HS-27A (cell line): ENCODE results near the gene DNAH10.

Experiments used
- DNase-seq: peaks from one replicate; pipeline ENCODE4 v3.0.0-alpha.2; 2012; ENCODE audit warnings: low read depth, missing footprints

Gene DNAH10

DNA sequence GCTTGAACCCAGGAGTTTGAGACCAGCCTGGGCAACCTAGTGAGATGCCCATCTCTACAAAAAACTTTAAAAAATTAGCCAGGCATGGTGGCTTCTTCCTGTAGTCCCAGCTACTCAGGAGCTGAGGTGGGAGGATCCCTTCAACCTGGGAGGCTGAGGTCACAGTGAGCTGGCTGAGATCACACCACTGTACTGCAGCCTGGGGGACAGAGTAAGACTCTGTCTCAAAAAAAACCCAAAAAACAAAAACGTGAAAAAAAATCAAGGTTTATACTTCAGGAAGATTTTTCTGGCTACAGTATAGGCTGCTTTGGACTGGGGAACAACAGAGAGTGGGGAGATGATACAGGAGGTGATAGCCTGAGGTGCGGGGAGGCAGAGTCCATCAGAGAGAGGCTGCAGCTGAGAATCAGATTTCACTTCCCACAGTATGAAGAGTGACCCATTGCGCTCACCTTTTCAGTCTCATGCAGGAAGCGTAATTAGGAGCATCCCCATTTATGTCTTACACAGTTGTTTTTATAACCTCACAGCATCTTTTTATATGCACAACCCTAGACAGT lies 28.9 kb downstream of the DNAH10 start:
- DNase-seq = no peak

- DNase-seq = no peak
Measured at GRCh38 chr12:123794027-123794426, 31.9 kb downstream of the DNAH10 start.

GRCh38 chr12:123798518-123798917 lies 36.4 kb downstream of the DNAH10 start:
- no peak for DNase-seq

DNA sequence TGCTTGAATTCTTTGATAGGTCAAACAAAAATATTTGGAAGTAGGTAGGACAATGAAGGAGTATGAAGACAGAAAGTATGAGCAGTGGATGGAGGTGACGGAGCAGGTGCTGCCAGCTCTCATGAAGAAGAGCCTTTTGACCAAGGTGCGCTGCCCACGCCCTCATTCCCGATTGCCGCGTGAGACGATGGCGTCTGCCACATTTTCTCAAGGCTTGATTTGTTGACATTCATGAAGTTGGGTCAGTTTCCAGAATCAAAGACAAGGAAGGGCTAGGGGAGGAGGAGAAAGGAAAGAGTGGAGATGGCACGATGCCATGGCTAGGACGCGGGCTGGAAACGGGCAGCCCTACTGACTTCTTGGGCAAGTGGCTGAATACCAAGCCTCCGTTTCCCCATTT lies 37.1 kb downstream of the DNAH10 start:
- DNase-seq = no peak

- no peak for DNase-seq
Measured at GRCh38 chr12:123801573-123802178, 39.6 kb downstream of the DNAH10 start.

GRCh38 chr12:123805173-123805572 lies 43.1 kb downstream of the DNAH10 start:
- no peak for DNase-seq

GRCh38 chr12:123807002-123807401 lies 44.9 kb downstream of the DNAH10 start:
- no peak for DNase-seq

GRCh38 chr12:123807670-123808069 lies 45.6 kb downstream of the DNAH10 start:
- DNase-seq = no peak

GRCh38 chr12:123808167-123808566 lies 46.1 kb downstream of the DNAH10 start:
- DNase-seq = no peak

- DNase-seq = no peak
Measured at GRCh38 chr12:123813349-123813748, 51.2 kb downstream of the DNAH10 start.

- DNase-seq = no peak
Measured at GRCh38 chr12:123815968-123816367, 53.9 kb downstream of the DNAH10 start.

GRCh38 chr12:123816896-123817537 lies 54.9 kb downstream of the DNAH10 start:
- no peak for DNase-seq

DNA sequence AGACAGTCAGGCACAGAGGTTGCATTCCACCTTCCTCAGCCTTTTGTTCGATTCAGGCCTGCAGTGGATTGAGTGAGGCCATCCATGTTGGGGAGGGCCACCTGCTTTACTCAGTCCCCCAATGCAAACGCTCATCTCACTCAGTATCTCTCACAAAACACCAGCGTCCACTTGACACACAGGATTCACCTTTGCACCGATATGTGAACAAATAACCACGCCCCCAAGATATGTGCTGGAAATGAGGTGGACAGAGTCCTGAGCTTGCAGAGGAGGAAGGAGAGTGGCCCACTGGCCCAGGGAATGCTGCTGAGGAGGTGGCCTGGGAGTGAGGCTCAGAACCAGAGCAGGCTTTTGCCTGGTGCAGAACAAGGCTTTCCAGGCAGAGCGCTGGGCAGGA lies 60.7 kb downstream of the DNAH10 start:
- DNase-seq = no peak

DNA sequence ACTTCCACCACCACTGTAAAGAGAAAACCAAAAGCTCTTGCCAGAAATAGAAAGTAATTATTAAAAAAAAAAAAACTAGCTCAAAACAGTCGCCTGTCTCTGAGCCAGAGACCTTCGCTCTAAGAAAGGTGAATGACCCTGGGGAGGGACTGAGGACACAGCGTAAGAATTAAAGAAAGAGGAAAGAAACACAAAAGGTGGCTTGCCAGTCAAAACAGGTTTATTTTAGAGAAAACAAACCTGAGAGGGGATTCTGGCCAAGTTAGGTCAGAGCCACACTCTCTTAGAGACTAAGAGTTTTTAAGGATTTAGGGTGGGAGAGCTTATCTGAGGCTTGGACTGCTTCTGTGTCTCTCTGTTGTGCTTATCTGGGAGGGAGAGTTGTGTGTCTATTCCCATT lies 66.0 kb downstream of the DNAH10 start:
- no peak for DNase-seq

DNA sequence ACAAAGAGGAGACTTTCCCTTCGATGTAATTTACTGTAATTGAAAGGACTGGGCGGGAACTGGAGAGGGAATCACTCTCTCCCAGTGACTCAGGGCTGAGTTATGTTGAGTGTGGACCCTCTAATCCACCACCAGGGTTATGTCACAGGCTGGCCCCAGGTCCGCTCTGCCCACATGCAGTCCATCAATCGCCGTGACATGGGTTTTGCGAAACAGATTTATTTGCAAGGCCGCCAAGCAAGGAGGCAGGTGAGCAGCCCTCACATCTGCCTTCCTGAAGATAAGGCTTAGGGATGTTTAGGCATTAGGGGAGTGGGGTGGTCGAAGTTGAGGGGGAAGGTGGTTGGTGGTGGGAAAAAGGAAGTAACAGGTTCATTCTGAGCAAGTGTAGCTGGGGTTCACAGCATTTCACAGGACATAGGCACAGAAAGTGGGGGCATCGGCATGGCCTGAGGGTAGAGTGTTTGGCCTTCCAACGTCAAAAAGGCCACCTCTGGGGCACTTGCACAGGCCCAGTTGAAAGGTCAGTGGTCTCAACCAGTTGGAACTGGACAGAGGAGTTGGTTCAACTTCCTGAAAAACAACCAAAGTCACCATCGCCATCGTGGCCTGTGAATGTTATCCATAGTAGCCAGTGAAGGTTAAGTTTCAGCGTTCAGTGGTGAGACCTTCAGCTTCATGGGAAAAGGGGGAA lies 66.9 kb downstream of the DNAH10 start:
- DNase-seq = no peak

- no peak for DNase-seq
Measured at GRCh38 chr12:123829561-123829960, 67.5 kb downstream of the DNAH10 start.

- no peak for DNase-seq
Measured at GRCh38 chr12:123830675-123831074, 68.6 kb downstream of the DNAH10 start.

GRCh38 chr12:123832052-123832451 lies 70.0 kb downstream of the DNAH10 start:
- DNase-seq = no peak

GRCh38 chr12:123833830-123834229 lies 71.7 kb downstream of the DNAH10 start:
- DNase-seq = no peak

- DNase-seq = no peak
Measured at GRCh38 chr12:123834845-123835244, 72.7 kb downstream of the DNAH10 start.

- DNase-seq = no peak
Measured at GRCh38 chr12:123836292-123836691, 74.2 kb downstream of the DNAH10 start.

DNA sequence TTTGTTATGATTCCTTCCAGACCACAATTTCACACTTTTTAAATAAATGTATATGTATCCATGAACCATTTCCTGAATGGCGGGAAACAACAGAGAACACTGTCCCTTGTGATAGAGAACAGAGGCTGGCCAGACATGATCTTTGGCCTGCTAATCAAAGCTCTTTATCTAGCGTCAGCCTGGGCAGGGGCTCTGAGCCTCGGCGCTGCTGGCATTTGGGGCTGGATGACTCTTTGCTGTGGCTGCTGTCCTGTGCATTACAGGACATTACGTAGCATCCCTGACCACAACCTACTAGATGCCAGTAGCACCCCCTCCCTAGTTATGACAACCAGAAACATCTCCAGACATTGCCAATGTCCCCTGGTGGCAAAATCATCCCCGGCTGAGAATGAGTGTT lies 77.7 kb downstream of the DNAH10 start:
- DNase-seq = no peak

- DNase-seq = no peak
Measured at GRCh38 chr12:123840765-123841425, 78.8 kb downstream of the DNAH10 start.
